ENCODE measurements around the gene HOXD12. TPM values are rescaled to one million over a fixed set of nuclear protein-coding genes. Genes with fewer than 3 reads are reported as not detected.

Gene HOXD12
- total RNA-seq, 1 donor from 2014 or later: not detected

DNA sequence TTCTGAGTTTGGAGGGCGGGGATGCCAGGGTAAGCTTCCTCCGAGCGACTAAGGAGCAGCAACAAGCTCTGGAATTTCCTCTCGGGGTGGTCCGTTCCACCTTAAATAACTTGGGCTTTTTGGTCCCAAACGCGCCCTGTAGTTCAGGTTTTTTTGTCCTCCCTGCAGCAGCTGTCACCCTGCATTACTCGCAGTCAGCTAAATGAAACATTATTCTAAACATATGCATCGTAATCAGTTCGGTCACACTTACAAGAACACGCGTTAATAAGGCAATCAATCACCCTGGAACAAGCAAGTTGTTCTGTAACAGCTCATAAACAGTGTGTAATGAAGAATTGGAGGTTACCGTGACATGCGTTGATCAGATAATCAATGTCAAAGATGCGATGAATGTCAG, 24.1 kb upstream of the HOXD12 start:
- FAIRE-seq: no peak
- H3K4me3 ChIP-seq (ENCODE audit: low read depth, low read length): no peak overlapping the region
- no peaks in the 10 kb centered on the region for H3K36me3 ChIP-seq (ENCODE audit: control insufficient read depth, insufficient read depth, low read length)
- TF ChIP-seq, protein P1, sequence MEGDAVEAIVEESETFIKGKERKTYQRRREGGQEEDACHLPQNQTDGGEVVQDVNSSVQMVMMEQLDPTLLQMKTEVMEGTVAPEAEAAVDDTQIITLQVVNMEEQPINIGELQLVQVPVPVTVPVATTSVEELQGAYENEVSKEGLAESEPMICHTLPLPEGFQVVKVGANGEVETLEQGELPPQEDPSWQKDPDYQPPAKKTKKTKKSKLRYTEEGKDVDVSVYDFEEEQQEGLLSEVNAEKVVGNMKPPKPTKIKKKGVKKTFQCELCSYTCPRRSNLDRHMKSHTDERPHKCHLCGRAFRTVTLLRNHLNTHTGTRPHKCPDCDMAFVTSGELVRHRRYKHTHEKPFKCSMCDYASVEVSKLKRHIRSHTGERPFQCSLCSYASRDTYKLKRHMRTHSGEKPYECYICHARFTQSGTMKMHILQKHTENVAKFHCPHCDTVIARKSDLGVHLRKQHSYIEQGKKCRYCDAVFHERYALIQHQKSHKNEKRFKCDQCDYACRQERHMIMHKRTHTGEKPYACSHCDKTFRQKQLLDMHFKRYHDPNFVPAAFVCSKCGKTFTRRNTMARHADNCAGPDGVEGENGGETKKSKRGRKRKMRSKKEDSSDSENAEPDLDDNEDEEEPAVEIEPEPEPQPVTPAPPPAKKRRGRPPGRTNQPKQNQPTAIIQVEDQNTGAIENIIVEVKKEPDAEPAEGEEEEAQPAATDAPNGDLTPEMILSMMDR (IDR thresholded peaks at IDR 0.05; ENCODE audit: insufficient read depth, low read length, severe bottlenecking): no peak
- no peak for DNase-seq (ENCODE audit: low read depth)
- peaks cover 67% of the 10 kb centered on the region for H3K27me3 ChIP-seq (ENCODE audit: control insufficient read depth, insufficient read depth, low read length)

DNA sequence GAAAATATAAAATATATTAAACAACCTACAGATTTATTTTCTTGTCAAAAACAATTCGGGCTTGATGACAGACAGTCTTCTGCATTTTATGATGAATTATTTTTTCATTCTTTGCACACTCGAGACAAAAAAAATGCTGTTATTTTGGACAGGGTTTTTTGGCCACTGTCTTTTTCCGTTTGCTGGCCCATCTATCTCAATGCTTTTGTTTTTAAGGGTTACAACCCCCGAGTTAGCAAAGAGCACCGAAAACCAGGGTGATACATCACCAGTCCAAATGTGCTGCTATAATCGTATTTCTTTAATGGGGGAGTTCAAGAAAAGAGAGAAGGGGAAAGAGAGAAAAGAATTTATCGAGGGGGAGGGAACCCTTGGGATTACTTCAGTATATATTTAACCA, 23.5 kb upstream of the HOXD12 start:
- TF ChIP-seq, protein P1 (IDR thresholded peaks at IDR 0.05; ENCODE audit: insufficient read depth, low read length, severe bottlenecking): no peak
- FAIRE-seq (no peak), DNase-seq (ENCODE audit: low read depth) (no peak)
- Histone ChIP-seq H3K36me3 (ENCODE audit: control insufficient read depth, insufficient read depth, low read length) (no peaks in the 10 kb centered on the region), H3K27me3 (ENCODE audit: control insufficient read depth, insufficient read depth, low read length) (peaks cover 70% of the 10 kb centered on the region), H3K4me3 (ENCODE audit: low read depth, low read length) (no peak overlapping the region)

DNA sequence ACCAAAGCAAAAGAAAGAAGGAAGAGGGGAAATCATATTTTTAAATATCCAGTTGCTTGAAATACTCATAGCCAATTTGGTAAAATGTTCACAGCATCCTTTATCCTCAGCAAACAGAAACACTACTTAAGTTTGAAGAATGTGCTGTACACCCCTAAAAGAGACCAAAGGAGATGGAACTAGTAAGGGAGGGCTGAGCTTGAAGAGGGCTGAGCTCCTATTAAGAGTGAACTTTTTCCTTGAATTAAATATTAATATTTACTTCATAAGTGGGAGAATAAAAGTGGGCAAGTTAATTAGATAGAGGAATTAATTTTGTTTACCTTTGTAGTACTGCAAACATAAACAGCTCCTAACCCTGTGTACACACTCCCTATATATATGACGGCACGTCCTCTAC, 22.8 kb upstream of the HOXD12 start:
- Histone ChIP-seq H3K36me3 (ENCODE audit: control insufficient read depth, insufficient read depth, low read length) (no peaks in the 10 kb centered on the region), H3K27me3 (ENCODE audit: control insufficient read depth, insufficient read depth, low read length) (peaks cover 70% of the 10 kb centered on the region), H3K4me3 (ENCODE audit: low read depth, low read length) (no peak overlapping the region)
- TF ChIP-seq, protein P1 (IDR thresholded peaks at IDR 0.05; ENCODE audit: insufficient read depth, low read length, severe bottlenecking): no peak
- DNase-seq (ENCODE audit: low read depth) (no peak), FAIRE-seq (no peak)

DNA sequence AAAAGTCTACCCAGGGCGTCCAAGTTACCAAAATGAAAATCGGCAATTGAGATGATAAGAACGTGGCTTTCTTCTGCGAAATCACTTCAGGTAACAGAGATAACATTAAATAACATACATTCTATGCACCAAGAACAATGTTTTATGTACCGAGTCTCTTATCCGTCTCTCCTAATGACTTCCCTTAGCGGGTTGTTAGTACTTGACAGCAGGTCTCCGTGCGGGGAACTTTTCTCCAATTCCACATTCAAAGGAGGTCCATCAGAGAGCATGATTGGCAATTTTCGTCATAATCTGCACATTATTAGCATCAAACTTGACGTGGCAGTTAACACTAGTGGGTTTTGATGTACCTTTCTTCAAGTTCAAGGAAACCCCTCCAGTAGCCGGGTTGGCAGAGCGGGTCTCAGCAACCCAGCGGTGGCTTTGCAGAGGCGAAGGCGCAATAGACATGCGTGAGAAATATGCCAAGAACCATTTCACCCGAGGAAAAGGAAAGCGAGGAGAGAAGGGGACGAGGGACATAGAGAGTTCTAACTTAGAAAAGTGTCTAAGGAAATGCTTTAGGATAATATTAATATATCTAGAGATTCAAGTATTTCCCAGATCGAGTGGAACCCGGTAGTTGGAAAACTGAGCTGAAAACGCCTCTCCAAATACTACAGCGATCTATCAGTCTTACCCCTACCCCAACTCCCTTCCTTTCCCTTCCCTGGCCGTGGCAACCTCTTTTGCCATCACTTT, 20.9 kb upstream of the HOXD12 start:
- H3K36me3 ChIP-seq (ENCODE audit: control insufficient read depth, insufficient read depth, low read length): no peaks in the 10 kb centered on the region
- TF ChIP-seq, protein P1 (IDR thresholded peaks at IDR 0.05; ENCODE audit: insufficient read depth, low read length, severe bottlenecking): no peak
- H3K27me3 ChIP-seq (ENCODE audit: control insufficient read depth, insufficient read depth, low read length): peaks cover 76% of the 10 kb centered on the region
- FAIRE-seq (no peak), DNase-seq (ENCODE audit: low read depth) (no peak)
- H3K4me3 ChIP-seq (ENCODE audit: low read depth, low read length): no peak overlapping the region

DNA sequence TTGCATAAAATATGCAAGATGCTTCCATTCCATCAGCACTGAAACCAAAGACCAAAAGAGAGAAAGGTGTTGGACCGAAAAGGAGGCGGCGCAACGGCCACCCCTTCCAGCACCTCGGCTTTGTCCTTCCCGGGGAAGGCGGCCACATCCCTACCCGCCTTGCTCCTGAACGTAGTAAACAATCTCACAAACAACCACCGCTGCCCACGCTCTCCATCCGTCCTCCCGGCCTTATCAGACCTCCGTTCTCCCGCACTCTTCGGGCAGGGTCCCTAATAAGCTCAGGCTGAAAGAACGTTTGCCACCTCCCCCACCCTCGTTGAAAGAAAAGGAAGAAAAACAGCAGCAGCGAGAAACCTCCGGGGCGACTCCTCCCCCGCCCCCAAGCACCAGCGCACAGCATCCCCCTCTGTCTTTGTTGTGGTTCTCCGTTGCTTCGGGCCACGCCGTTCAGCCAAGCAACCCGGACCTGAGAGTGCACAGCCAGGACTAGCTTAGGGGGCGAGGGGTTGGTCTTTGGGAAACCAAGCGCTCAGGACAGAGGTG, 20.2 kb upstream of the HOXD12 start:
- DNase-seq (ENCODE audit: low read depth) (no peak), FAIRE-seq (no peak)
- Histone ChIP-seq H3K4me3 (ENCODE audit: low read depth, low read length) (no peak overlapping the region), H3K36me3 (ENCODE audit: control insufficient read depth, insufficient read depth, low read length) (no peaks in the 10 kb centered on the region), H3K27me3 (ENCODE audit: control insufficient read depth, insufficient read depth, low read length) (peaks cover 77% of the 10 kb centered on the region)
- TF ChIP-seq, protein P1 (IDR thresholded peaks at IDR 0.05; ENCODE audit: insufficient read depth, low read length, severe bottlenecking): no peak
